ENCODE data around the gene PPARG.

PPARG gene

DNA sequence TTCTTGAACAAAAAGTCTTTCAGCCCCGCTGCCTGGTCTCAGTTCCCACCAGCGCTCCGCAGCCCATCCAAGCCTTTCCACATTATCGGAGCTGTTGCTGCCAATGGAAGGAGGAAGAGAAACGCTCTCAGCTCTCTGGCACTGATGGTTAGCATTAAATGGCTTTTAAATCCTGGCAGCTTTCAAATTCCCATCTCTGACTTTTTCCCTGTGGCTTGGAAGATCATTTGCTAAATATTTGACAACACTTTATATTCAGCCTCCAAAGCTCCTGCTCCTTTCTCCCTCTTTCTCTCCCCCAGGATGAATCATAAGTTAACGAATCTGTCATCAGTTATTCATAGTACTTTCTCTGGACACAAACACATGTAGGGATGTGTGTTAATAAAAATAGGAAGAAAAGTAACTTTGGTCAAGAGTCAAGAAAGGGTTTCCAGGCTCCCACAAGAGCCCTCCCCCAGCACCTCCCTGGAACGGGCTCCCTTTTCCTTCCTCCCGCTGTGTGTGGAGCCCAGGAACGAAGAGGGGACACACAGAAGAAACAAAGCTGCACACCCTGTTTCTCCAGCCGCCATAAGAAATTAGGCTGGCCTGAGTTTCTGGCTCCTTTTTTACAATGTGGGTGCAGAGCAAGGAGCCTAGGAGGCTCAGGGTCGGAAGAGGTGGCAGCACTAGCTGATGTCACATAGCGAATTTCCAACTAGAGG is 147.8 kb downstream of the PPARG start:
- TF ChIP-seq, protein P1, sequence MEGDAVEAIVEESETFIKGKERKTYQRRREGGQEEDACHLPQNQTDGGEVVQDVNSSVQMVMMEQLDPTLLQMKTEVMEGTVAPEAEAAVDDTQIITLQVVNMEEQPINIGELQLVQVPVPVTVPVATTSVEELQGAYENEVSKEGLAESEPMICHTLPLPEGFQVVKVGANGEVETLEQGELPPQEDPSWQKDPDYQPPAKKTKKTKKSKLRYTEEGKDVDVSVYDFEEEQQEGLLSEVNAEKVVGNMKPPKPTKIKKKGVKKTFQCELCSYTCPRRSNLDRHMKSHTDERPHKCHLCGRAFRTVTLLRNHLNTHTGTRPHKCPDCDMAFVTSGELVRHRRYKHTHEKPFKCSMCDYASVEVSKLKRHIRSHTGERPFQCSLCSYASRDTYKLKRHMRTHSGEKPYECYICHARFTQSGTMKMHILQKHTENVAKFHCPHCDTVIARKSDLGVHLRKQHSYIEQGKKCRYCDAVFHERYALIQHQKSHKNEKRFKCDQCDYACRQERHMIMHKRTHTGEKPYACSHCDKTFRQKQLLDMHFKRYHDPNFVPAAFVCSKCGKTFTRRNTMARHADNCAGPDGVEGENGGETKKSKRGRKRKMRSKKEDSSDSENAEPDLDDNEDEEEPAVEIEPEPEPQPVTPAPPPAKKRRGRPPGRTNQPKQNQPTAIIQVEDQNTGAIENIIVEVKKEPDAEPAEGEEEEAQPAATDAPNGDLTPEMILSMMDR (conservative IDR thresholded peaks at IDR 0.05; ENCODE audit: control insufficient read depth, insufficient read depth, low read depth, low read length), result no peak
- DNase-seq (ENCODE audit: low read depth), result peak; percentile 93
- H3K4me3 ChIP-seq (ENCODE audit: control insufficient read depth, low read depth, low read length), result no peak overlapping the region

DNA sequence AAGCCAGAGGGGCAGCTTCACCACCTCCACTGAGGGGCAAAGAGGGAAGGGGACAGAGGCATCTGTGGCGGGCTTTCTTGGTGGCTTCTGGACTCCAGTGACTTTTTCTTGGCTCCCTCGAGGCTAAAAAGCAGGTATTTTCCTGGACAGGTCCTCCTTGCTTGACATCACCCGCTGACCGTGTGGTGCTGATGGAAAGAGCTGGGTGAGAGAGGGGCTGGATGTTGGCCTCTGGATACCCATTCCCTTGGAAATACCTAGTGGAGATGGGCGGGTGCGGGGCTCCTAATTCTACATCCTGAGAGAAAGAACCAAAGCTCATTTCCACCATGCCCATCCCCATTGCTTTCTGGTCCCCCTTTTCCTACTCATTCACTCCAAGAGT is 148.3 kb downstream of the PPARG start:
- TF ChIP-seq, protein P1 (conservative IDR thresholded peaks at IDR 0.05; ENCODE audit: control insufficient read depth, insufficient read depth, low read depth, low read length), result no peak
- H3K4me3 ChIP-seq (ENCODE audit: control insufficient read depth, low read depth, low read length), result no peak overlapping the region
- no peak for DNase-seq (ENCODE audit: low read depth)

DNA sequence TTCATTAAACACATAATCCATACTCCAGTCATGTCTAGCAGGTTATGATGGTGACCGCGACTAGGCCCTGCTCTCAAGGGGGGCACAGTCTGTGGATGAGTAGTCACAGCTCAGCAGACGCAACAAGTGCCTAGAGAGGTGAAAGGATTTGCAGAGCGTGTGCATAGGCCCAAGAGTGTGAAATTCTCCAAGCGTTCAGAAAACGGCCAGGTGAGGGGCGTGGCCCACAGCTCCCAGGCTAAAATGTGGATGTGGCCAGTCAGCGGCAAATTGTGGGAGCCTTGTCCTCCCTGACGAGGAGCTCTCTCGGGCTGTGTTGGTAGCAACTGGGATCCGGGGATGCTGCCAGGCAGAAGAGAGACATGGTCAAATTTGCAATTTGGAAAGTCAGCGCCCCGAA is 149.0 kb downstream of the PPARG start:
- no peak overlapping the region for H3K4me3 ChIP-seq (ENCODE audit: control insufficient read depth, low read depth, low read length)
- DNase-seq (ENCODE audit: low read depth), result no peak
- TF ChIP-seq, protein P1 (conservative IDR thresholded peaks at IDR 0.05; ENCODE audit: control insufficient read depth, insufficient read depth, low read depth, low read length), result no peak

DNA sequence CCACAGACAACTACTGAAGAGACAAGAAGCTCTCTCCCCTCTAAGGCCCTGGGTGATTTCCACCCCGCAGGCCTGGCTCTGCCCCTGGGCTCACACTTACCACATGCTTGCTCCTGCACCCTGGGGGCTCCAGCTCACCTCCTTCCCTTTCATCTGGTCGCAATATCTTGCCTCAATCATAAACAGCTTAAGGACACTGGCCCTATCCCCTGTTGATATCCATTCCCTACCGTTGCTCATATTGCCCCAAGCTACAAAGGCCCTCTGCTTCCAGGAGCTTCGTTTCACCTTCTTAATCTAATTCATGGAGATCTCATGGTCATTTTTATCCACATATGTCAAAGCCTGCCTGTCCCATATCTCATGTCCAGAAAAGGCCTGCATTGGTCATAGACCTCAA is 149.4 kb downstream of the PPARG start:
- no peak for DNase-seq (ENCODE audit: low read depth)
- H3K4me3 ChIP-seq (ENCODE audit: control insufficient read depth, low read depth, low read length), result no peak overlapping the region
- TF ChIP-seq, protein P1 (conservative IDR thresholded peaks at IDR 0.05; ENCODE audit: control insufficient read depth, insufficient read depth, low read depth, low read length), result no peak

DNA sequence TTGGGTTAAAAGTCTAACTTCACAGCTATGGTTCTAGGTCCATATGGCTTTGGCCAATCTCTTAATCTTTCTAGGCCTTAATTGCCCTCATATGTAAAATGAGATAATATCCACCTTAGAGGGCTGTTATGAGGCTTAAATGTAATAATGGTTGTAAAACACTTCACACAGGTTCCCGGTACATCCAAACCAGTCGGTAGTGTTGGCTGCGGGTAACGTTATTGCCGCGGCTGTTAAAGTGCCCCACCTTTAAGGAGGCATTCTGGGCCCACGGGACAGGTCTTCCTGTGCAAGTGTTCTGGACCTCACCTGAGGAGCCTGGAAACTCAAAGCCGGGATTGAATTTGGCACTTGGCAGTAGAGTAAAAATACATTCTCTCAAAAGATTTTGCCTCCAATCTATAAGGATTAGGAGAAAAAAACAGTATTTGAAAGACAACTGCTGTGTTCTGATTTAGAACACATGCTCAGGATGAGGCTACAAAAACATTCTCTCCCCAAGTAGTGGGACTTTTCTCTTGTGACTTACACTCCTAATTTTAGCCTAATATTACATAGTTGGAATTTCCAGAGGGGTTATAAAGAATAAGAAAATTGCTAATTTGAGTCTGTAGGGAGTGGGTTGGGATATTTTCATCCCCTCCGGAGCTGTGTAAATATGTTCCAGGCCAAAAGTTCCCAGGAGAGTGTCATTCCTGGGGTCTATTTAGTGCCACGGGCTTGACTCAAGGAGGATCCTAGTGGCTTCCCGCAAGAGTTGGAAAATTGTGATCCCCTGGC is 150.5 kb downstream of the PPARG start:
- no peak for DNase-seq (ENCODE audit: low read depth)
- no peak overlapping the region for H3K4me3 ChIP-seq (ENCODE audit: control insufficient read depth, low read depth, low read length)
- TF ChIP-seq, protein P1 (conservative IDR thresholded peaks at IDR 0.05; ENCODE audit: control insufficient read depth, insufficient read depth, low read depth, low read length), result no peak

DNA sequence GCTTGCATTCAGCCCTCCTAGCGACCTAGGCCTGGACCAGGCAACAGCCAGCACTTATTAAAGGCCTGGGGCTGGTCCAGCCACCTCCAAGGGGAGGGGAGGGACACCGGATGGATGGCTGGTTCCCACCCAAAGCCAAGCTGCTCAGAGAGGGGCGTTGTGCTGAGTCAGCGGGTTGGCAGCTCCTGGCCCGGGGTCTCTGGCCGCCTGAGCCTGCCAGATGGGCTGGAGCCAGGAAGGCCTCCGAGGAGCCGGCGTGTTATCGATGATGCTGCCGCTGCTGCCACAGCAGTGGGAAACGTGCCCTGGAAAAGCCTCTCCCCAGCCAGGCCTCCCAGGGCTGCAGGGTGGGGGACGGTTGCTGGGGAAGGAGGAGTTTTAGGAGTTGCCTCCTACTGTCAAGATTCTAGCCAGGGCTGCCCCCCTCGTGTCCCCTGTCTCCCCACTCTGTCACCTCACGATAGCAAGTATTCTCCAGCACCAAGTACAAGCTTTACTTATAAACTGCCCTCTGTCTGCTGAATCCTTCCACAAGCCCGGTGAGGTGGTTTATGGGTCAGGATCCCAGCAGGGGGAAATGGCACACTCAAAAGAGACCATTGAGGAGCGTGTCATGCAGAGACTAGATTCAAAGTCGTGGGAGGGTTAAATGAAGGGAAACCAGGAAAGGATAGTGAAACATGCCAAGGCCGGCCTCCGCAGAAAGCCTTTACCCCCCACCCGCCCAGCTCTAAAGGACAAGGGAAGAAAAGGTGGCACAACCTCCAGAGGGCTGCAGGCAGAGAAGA is 152.3 kb downstream of the PPARG start:
- TF ChIP-seq, protein P1 (conservative IDR thresholded peaks at IDR 0.05; ENCODE audit: control insufficient read depth, insufficient read depth, low read depth, low read length), result no peak
- peak; percentile 93 for DNase-seq (ENCODE audit: low read depth)

More for the DNA sequence above, 152.3 kb downstream of the PPARG start:
- H3K4me3 ChIP-seq (ENCODE audit: control insufficient read depth, low read depth, low read length), result no peak overlapping the region
